Breast epithelium (tissue), 4 donors: ENCODE results near the gene EVA1B. TPM values are rescaled to one million over a fixed set of nuclear protein-coding genes. Genes with fewer than 3 reads are reported as not detected.

Source experiments
- DNase-seq, 2 donors: peaks; one replicate each; pipeline ENCODE4 v3.0.0-alpha.2; 2019; ENCODE audit warnings: low spot score in 2 of 2
- H3K27ac ChIP-seq, 2 donors: fragments of 200-600 bp; sonication (generic) in 1 of 2; one replicate each; pipeline ENCODE4 v1.5.1; 2016 to 2019; ENCODE audit warnings: mild to moderate bottlenecking in 1 of 2
- H3K27me3 ChIP-seq, 2 donors: fragments of 200-600 bp; sonication (generic) in 1 of 2; one replicate each; pipeline versions ENCODE4 v1.5.1 to v1.6.0; 2017 to 2019; ENCODE audit warnings: control low read depth in 1 of 2, mild to moderate bottlenecking in 1 of 2
- H3K36me3 ChIP-seq: fragments of 200-600 bp; one replicate; pipeline ENCODE4 v1.5.1; 2019
- H3K4me1 ChIP-seq, 2 donors: fragments of 200-600 bp; sonication (generic); one replicate each; pipeline ENCODE4 v1.5.1; 2016 to 2019; ENCODE audit warnings: control low read depth in 1 of 2
- H3K4me3 ChIP-seq, 3 donors: fragments of 200-600 bp; sonication (generic); 1 replicate in 2 of 3; 2 replicates in 1 of 3; pipeline ENCODE4 v1.5.1; 2016 to 2019; ENCODE audit warnings: mild to moderate bottlenecking in 3 of 3, moderate library complexity in 2 of 3
- H3K9me3 ChIP-seq, 2 donors: fragments of 200-600 bp; sonication (generic) in 1 of 2; one replicate each; pipeline ENCODE4 v1.5.1; 2016 to 2019; ENCODE audit warnings: control low read depth in 1 of 2
- CTCF ChIP-seq, 3 donors: fragments of 450-650 bp; IDR thresholded peaks; one replicate each; pipeline ENCODE4 v1.5.1; 2016 to 2017; ENCODE audit warnings: antibody characterized with exemption in 3 of 3, mild to moderate bottlenecking in 3 of 3, moderate library complexity in 3 of 3
- POLR2A ChIP-seq: fragments of 450-650 bp; IDR thresholded peaks from one replicate; pipeline ENCODE4 v1.6.1; 2016; ENCODE audit warnings: antibody characterized with exemption, mild to moderate bottlenecking, moderate library complexity
- POLR2AphosphoS5 ChIP-seq, 3 donors: sonication (generic); formaldehyde crosslinking; IDR thresholded peaks; one replicate each; pipeline ENCODE4 v1.6.1; 2017; ENCODE audit warnings: antibody characterized with exemption in 3 of 3
- intact Hi-C: fragments of 100-400 bp; cut with DNase I; formaldehyde crosslinking; loops from one replicate; pipeline ENCODE4 v1.15.1; 2023; ENCODE audit warnings: low total_unique reads
- total RNA-seq, 3 donors: library from RNA; depleted of rRNA; stranded (reverse); fragments of >200 nt; gene quantifications; one replicate each; pipeline ENCODE4 v1.1.0, GENCODE V29; 2016

Gene EVA1B
- total RNA-seq, 3 donors from 2014 or later: 62.1 to 129 (median 118) TPM

DNA sequence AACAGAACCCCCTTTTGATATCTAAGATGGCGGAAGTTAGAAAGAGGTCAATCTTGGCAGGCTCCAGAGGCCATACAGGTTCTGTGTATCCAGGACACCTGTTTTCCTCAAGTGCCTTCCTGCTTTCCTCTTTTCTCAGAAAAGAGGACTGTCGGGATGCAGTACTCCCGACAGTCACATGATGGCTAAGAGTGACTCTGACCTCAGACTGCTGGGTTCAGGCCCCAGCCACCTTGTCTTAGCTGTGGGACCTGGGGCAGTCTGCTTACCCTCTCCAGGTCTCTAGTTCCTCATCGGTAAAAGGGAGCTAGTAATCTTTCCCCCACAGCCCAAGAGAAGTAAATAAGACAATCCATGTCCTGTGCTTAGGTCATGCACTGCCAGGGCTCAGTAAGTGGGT lies 32.4 kb upstream of the EVA1B start:
- Histone ChIP-seq H3K36me3 (no peaks in the 10 kb centered on the region), H3K4me3 (no peak overlapping the region), H3K4me1 (peaks cover 1 to 12% of the 10 kb centered on the region in 2 donors), H3K27ac (no peak overlapping the region), H3K9me3 (no peaks in the 10 kb centered on the region), H3K27me3 (no peaks in the 10 kb centered on the region)
- no peak for DNase-seq
- TF ChIP-seq CTCF (IDR thresholded peaks at IDR 0.05) (no peak), POLR2A (no peak), POLR2AphosphoS5 (IDR thresholded peaks at IDR 0.05) (no peak)
- intact Hi-C loops: loop anchor here (10.0 kb wide), 1 partner anchor 69 kb away; no protein-coding TSS in a partner anchor

DNA sequence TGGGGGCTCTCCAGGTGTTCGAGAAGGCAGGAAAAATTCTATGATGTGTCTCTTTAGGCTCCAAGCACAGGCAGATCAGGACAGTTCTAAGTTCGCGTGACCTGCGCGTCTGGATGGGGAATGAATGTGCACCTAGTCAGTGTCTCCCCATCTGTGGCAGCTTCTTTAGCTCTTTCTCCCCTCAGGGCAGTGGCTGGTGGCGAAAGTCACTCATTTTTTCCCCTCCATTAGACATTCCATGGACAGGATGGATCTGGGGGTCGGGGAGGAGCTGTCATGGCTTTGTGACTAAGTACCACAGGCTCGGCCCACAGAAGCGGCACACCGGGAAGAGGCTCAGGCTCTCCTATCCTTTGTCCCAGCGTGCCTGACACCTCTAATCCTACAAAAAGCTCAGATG lies 31.0 kb upstream of the EVA1B start:
- Histone ChIP-seq H3K27me3 (no peaks in the 10 kb centered on the region), H3K27ac (no peak overlapping the region), H3K4me3 (no peak overlapping the region), H3K9me3 (no peaks in the 10 kb centered on the region), H3K4me1 (peaks cover 6 to 23% of the 10 kb centered on the region in 2 donors), H3K36me3 (no peaks in the 10 kb centered on the region)
- intact Hi-C loops: loop anchor here (10.0 kb wide), 1 partner anchor 70 kb away; no protein-coding TSS in a partner anchor
- TF ChIP-seq CTCF (IDR thresholded peaks at IDR 0.05) (no peak), POLR2A (no peak), POLR2AphosphoS5 (IDR thresholded peaks at IDR 0.05) (no peak)
- DNase-seq: no peak

- no peak overlapping the region for H3K4me3 ChIP-seq
- H3K27ac ChIP-seq: peak overlapping the region; percentile 88 to 90
- intact Hi-C loops: loop anchor here (10.0 kb wide), 1 partner anchor 72 kb away; no protein-coding TSS in a partner anchor
- no peaks in the 10 kb centered on the region for H3K27me3 ChIP-seq
- H3K9me3 ChIP-seq: no peaks in the 10 kb centered on the region
- TF ChIP-seq POLR2AphosphoS5 (IDR thresholded peaks at IDR 0.05) (no peak), CTCF (IDR thresholded peaks at IDR 0.05) (no peak), POLR2A (no peak)
- peaks cover 6 to 23% of the 10 kb centered on the region in 2 donors for H3K4me1 ChIP-seq
- no peak for DNase-seq
- H3K36me3 ChIP-seq: no peaks in the 10 kb centered on the region
Measured at GRCh38 chr1:36352910-36353878, 29.7 kb upstream of the EVA1B start.

- peaks cover 6 to 23% of the 10 kb centered on the region in 2 donors for H3K4me1 ChIP-seq
- TF ChIP-seq POLR2A (no peak), CTCF (IDR thresholded peaks at IDR 0.05) (no peak), POLR2AphosphoS5 (IDR thresholded peaks at IDR 0.05) (no peak)
- H3K36me3 ChIP-seq: no peaks in the 10 kb centered on the region
- intact Hi-C loops: loop anchor here (10.0 kb wide), 1 partner anchor 72 kb away; no protein-coding TSS in a partner anchor
- no peak for DNase-seq
- no peaks in the 10 kb centered on the region for H3K9me3 ChIP-seq
- H3K4me3 ChIP-seq: no peak overlapping the region
- no peaks in the 10 kb centered on the region for H3K27me3 ChIP-seq
- peak overlapping the region; percentile 88 to 90 for H3K27ac ChIP-seq
Measured at GRCh38 chr1:36352125-36352909, 28.9 kb upstream of the EVA1B start.
